Natural killer cell (primary cell): ENCODE results near the gene QTRT2. TPM values are rescaled to one million over a fixed set of nuclear protein-coding genes. Genes with fewer than 3 reads are reported as not detected.

Experiments used
- ATAC-seq, 3 donors: fragments of 150-1000 bp in 2 of 3; fragments of 200-7000 bp in 1 of 3; cut with Tn5 transposase; 1 replicate in 1 of 3; 2 replicates in 2 of 3; pipeline ENCODE4 v1.10.0; 2021; ENCODE audit warnings: mild to moderate bottlenecking in 2 of 3, moderate library complexity in 2 of 3
- DNase-seq, 2 donors: peaks; one replicate each; pipeline versions ENCODE4 v3.0.0 to v3.0.0-alpha.2; 2013 to 2021; ENCODE audit warnings: mixed read lengths in 1 of 2
- H3K27ac ChIP-seq: one replicate; pipeline ENCODE4 v1.5.1; 2013; ENCODE audit warnings: mild to moderate bottlenecking, low read length
- H3K27me3 ChIP-seq: one replicate; pipeline ENCODE4 v1.6.1; 2013; ENCODE audit warnings: low read length; ENCODE audit not compliant: control insufficient read depth, insufficient read depth
- H3K36me3 ChIP-seq: one replicate; pipeline ENCODE4 v1.6.1; 2013; ENCODE audit warnings: low read length; ENCODE audit not compliant: control insufficient read depth, insufficient read depth
- H3K4me1 ChIP-seq: one replicate; pipeline ENCODE4 v1.6.1; 2013; ENCODE audit warnings: low read length; ENCODE audit not compliant: control insufficient read depth, insufficient read depth
- H3K4me3 ChIP-seq: one replicate; pipeline ENCODE4 v1.5.1; 2013; ENCODE audit warnings: low read length
- H3K9me3 ChIP-seq: one replicate; pipeline ENCODE4 v1.6.1; 2013; ENCODE audit warnings: low read length; ENCODE audit not compliant: control insufficient read depth, insufficient read depth
- H3K27ac Mint-ChIP-seq, 2 donors: one replicate each; pipeline ENCODE4 v1.8.0; 2022; ENCODE audit warnings: mild to moderate bottlenecking in 2 of 2, mixed read lengths in 2 of 2, moderate library complexity in 1 of 2
- H3K27me3 Mint-ChIP-seq, 2 donors: one replicate each; pipeline ENCODE4 v1.8.0; 2022; ENCODE audit warnings: low read depth in 2 of 2, mixed read lengths in 2 of 2
- H3K36me3 Mint-ChIP-seq: one replicate; pipeline ENCODE4 v1.8.0; 2022; ENCODE audit warnings: mixed read lengths
- H3K4me1 Mint-ChIP-seq, 2 donors: one replicate each; pipeline ENCODE4 v1.8.0; 2022; ENCODE audit warnings: mixed read lengths in 2 of 2
- H3K4me3 Mint-ChIP-seq: one replicate; pipeline ENCODE4 v1.8.0; 2022; ENCODE audit warnings: mild to moderate bottlenecking, moderate library complexity, mixed read lengths
- H3K9me3 Mint-ChIP-seq, 2 donors: one replicate each; pipeline ENCODE4 v1.8.0; 2022; ENCODE audit warnings: mixed read lengths in 2 of 2
- CTCF ChIP-seq: fragments of 200-600 bp; IDR thresholded peaks from one replicate; pipeline ENCODE4 v1.8.0; 2022; ENCODE audit warnings: antibody characterized with exemption
- WGBS: methylation state at CpG from one replicate; pipeline ENCODE4 v1.1.7; 2013; ENCODE audit warnings: missing lambda C conversion rate; ENCODE audit not compliant: insufficient coverage; 5-methylcytosine and 5-hydroxymethylcytosine counted together
- intact Hi-C: fragments of 100-400 bp; cut with micrococcal nuclease; formaldehyde crosslinking; loops from one replicate; pipeline ENCODE4 v1.14.2; 2022
- total RNA-seq, 4 donors: library from RNA; stranded (reverse); fragments of 120-200 nt in 1 of 4; gene quantifications; one replicate each; pipeline versions ENCODE4 v1.2.3 to v1.2.4, GENCODE V29; 2013 to 2022

QTRT2 gene
- total RNA-seq, 3 donors from 2014 or later (not counting 1 experiment from before 2014, with no cell fraction given), result 30.1 to 33.4 (median 30.5) TPM

GRCh38 chr3:114128231-114128630, 71.7 kb downstream of the QTRT2 start:
- Mint-ChIP-seq H3K27me3 (peaks cover 0 to 4% of the 10 kb centered on the region in 2 donors), H3K4me3 (no peak overlapping the region), H3K27ac (no peak overlapping the region), H3K9me3 (no peaks in the 10 kb centered on the region), H3K36me3 (no peaks in the 10 kb centered on the region), H3K4me1 (no peaks in the 10 kb centered on the region)
- Histone ChIP-seq H3K4me1 (no peaks in the 10 kb centered on the region), H3K4me3 (no peak overlapping the region), H3K36me3 (no peaks in the 10 kb centered on the region), H3K27ac (no peak overlapping the region), H3K9me3 (no peaks in the 10 kb centered on the region), H3K27me3 (no peaks in the 10 kb centered on the region)
- TF ChIP-seq CTCF, result no peak
- intact Hi-C loops, result no loop called here
- ATAC-seq, result no peak
- no peak for DNase-seq
- 97% methylated on average over 1 of the region's 1 CpG for WGBS

GRCh38 chr3:114128826-114129225, 72.3 kb downstream of the QTRT2 start:
- 91% methylated on average over 8 of the region's 8 CpGs for WGBS
- intact Hi-C loops, result no loop called here
- TF ChIP-seq CTCF, result no peak
- no peaks in the 10 kb centered on the region for H3K9me3 Mint-ChIP-seq
- no peaks in the 10 kb centered on the region for H3K27me3 ChIP-seq
- no peaks in the 10 kb centered on the region for H3K36me3 ChIP-seq
- H3K4me1 ChIP-seq, result no peaks in the 10 kb centered on the region
- ATAC-seq (no peak), DNase-seq (no peak)
- no peak overlapping the region for H3K27ac Mint-ChIP-seq
- H3K27ac ChIP-seq, result no peak overlapping the region
- H3K4me3 ChIP-seq, result no peak overlapping the region
- H3K4me1 Mint-ChIP-seq, result no peaks in the 10 kb centered on the region
- H3K4me3 Mint-ChIP-seq, result no peak overlapping the region
- H3K9me3 ChIP-seq, result no peaks in the 10 kb centered on the region
- H3K27me3 Mint-ChIP-seq, result peaks cover 0 to 4% of the 10 kb centered on the region in 2 donors
- H3K36me3 Mint-ChIP-seq, result no peaks in the 10 kb centered on the region

- Mint-ChIP-seq H3K27ac (no peak overlapping the region), H3K36me3 (no peaks in the 10 kb centered on the region), H3K4me3 (no peak overlapping the region), H3K9me3 (no peaks in the 10 kb centered on the region), H3K27me3 (peaks cover 0 to 7% of the 10 kb centered on the region in 2 donors), H3K4me1 (no peaks in the 10 kb centered on the region)
- Histone ChIP-seq H3K4me1 (no peaks in the 10 kb centered on the region), H3K4me3 (no peak overlapping the region), H3K27me3 (no peaks in the 10 kb centered on the region), H3K27ac (no peak overlapping the region), H3K36me3 (no peaks in the 10 kb centered on the region), H3K9me3 (no peaks in the 10 kb centered on the region)
- no peak for TF ChIP-seq CTCF
- WGBS, result 94% methylated on average over 3 of the region's 3 CpGs
- ATAC-seq (no peak), DNase-seq (no peak)
- intact Hi-C loops, result no loop called here
These were observed 76.0 kb downstream of the QTRT2 start for GRCh38 chr3:114132500-114132899.

GRCh38 chr3:114133947-114134346, 77.4 kb downstream of the QTRT2 start:
- Mint-ChIP-seq H3K27ac (no peak overlapping the region), H3K4me3 (no peak overlapping the region), H3K4me1 (no peaks in the 10 kb centered on the region), H3K36me3 (no peaks in the 10 kb centered on the region), H3K9me3 (no peaks in the 10 kb centered on the region), H3K27me3 (peaks cover 0 to 7% of the 10 kb centered on the region in 2 donors)
- Histone ChIP-seq H3K4me3 (no peak overlapping the region), H3K4me1 (no peaks in the 10 kb centered on the region), H3K27ac (no peak overlapping the region), H3K36me3 (no peaks in the 10 kb centered on the region), H3K9me3 (no peaks in the 10 kb centered on the region), H3K27me3 (no peaks in the 10 kb centered on the region)
- DNase-seq (no peak), ATAC-seq (no peak)
- no peak for TF ChIP-seq CTCF
- WGBS, result 73% methylated on average over 2 of the region's 3 CpGs
- intact Hi-C loops, result no loop called here
